Activated CD8-positive, alpha-beta T cell treated with anti-CD3 and anti-CD28 coated beads for 36 hours (primary cell): ENCODE results near the gene NHSL1. TPM values are rescaled to one million over a fixed set of nuclear protein-coding genes. Genes with fewer than 3 reads are reported as not detected.

ENCODE experiments used
- ATAC-seq: fragments of 200-7000 bp; cut with Tn5 transposase; one replicate; pipeline ENCODE4 v1.10.0; 2021; ENCODE audit warnings: mild to moderate bottlenecking, moderate library complexity
- CTCF ChIA-PET: fragments of 350-600 bp; sonication (Branson Sonifier 250); formaldehyde crosslinking; loops from one replicate; lab custom pipeline; 2021; ENCODE audit warnings: antibody characterized with exemption; lab: Charles Lee
- POLR2A ChIA-PET: fragments of 350-600 bp; sonication (Branson Sonifier 250); formaldehyde crosslinking; loops from one replicate; lab custom pipeline; 2021; ENCODE audit warnings: antibody characterized with exemption; lab: Charles Lee
- DNase-seq: peaks from one replicate; pipeline ENCODE4 v3.0.0-alpha.2; 2020
- H3K27ac Mint-ChIP-seq: one replicate; pipeline ENCODE4 v1.8.0; 2021; ENCODE audit warnings: mild to moderate bottlenecking, mixed read lengths
- H3K27me3 Mint-ChIP-seq: one replicate; pipeline ENCODE4 v1.8.0; 2021; ENCODE audit warnings: mixed read lengths
- H3K36me3 Mint-ChIP-seq: one replicate; pipeline ENCODE4 v1.8.0; 2021; ENCODE audit warnings: low read depth, mixed read lengths
- H3K4me1 Mint-ChIP-seq: one replicate; pipeline ENCODE4 v1.8.0; 2021; ENCODE audit warnings: low read depth, mixed read lengths
- H3K4me3 Mint-ChIP-seq: one replicate; pipeline ENCODE4 v1.8.0; 2021; ENCODE audit warnings: mild to moderate bottlenecking, moderate library complexity, mixed read lengths
- H3K9me3 Mint-ChIP-seq: one replicate; pipeline ENCODE4 v1.8.0; 2021; ENCODE audit warnings: mixed read lengths
- CTCF ChIP-seq: fragments of 200-600 bp; IDR thresholded peaks from one replicate; pipeline ENCODE4 v1.8.0; 2022; ENCODE audit warnings: antibody characterized with exemption, mild to moderate bottlenecking
- intact Hi-C: fragments of 100-400 bp; cut with micrococcal nuclease; formaldehyde crosslinking; loops from one replicate; pipeline ENCODE4 v1.10.0; 2022
- total RNA-seq, 2 experiments: library from RNA; stranded (reverse); gene quantifications; one replicate each; pipeline ENCODE4 v1.2.3, GENCODE V29; 2021

NHSL1 gene
- total RNA-seq, 2 experiments from 2014 or later = 0.18 to 0.49 TPM

- intact Hi-C loops = no loop called here
- ATAC-seq (no peak), DNase-seq (no peak)
- Mint-ChIP-seq H3K4me1 (peaks cover 5% of the 10 kb centered on the region), H3K9me3 (no peaks in the 10 kb centered on the region), H3K27me3 (no peaks in the 10 kb centered on the region), H3K4me3 (no peak overlapping the region), H3K36me3 (no peaks in the 10 kb centered on the region), H3K27ac (no peak overlapping the region)
- ChIA-PET CTCF (interaction anchor here (0.5 to 1.4 kb wide), 4 partner anchors 26 to 196 kb away, joined by 3 to 7 read pairs (median 5); no protein-coding TSS in a partner anchor), POLR2A (no interaction called here)
- TF ChIP-seq CTCF = no peak
Measured at GRCh38 chr6:138482816-138483215, 16.5 kb downstream of the NHSL1 start.

DNA sequence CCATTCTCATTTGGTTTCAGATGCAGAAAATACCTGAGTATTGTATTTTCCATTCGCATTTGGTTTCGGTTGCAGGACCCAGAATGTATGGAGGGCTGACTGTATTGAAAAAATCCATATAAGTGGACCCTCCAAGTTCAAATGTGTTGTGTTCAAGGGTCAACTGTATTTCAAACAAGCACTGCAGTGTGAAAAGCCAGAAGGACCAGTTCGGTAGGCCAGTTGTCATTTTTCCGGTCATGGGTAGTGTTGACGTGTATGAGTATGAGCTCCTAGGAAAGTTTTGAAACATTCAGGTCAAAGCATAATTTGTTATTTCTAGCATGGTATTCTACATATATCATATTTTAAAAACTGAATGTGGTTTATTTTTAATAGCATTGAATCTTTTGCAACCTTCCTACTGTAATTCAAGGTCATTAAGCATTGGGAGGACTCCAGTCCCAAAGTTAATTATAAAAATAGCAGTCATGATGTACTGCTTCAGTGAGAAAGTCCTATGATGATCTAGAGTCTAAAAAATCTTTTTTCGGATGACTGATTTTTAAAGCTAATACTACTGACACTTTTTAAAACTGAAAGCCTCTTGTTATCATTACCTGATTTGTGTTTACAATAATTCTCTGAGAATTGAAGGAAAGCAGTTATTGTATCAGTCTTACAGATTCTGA lies 18.9 kb downstream of the NHSL1 start:
- intact Hi-C loops = no loop called here
- no peaks in the 10 kb centered on the region for H3K27me3 Mint-ChIP-seq
- ATAC-seq (no peak), DNase-seq (no peak)
- CTCF ChIA-PET = interaction anchor here (1.7 kb wide), 1 partner anchor 13 kb away, joined by 3 read pairs; no protein-coding TSS in a partner anchor
- H3K36me3 Mint-ChIP-seq = no peaks in the 10 kb centered on the region
- H3K4me3 Mint-ChIP-seq = no peak overlapping the region
- no peaks in the 10 kb centered on the region for H3K9me3 Mint-ChIP-seq
- no peak for TF ChIP-seq CTCF
- POLR2A ChIA-PET = no interaction called here
- no peak overlapping the region for H3K27ac Mint-ChIP-seq
- H3K4me1 Mint-ChIP-seq = no peaks in the 10 kb centered on the region

DNA sequence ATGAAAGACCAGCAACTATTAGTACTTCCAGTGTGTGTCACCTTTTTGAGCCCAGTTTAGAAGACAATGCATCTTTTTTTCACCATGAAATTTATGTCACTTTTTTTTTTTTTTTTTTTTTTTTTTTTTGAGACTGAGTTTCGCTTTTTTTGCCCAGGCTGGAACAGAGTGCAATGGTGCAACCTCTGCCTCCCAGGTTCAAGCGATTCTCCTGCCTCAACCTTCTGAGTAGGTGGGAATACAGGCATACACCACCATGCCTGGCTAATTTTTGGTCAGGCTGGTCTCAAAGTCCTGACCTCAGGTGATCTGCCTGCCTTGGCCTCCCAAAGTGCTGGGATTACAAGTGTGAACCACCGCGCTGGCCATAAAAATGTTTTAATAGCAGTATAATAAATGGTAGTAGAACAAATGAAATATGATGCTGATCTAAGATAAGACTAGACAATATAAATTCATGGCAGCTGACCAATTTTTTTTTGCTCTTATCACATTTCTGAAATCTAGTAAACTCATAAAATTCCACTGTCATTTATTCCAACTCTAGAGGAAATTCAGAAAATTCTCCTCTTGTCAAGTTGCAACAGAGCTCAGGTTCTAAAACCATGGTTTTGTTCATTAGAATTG lies 21.3 kb downstream of the NHSL1 start:
- DNase-seq (no peak), ATAC-seq (no peak)
- CTCF ChIA-PET = no interaction called here
- H3K4me1 Mint-ChIP-seq = no peaks in the 10 kb centered on the region
- no peak overlapping the region for H3K4me3 Mint-ChIP-seq
- no peak overlapping the region for H3K27ac Mint-ChIP-seq
- H3K27me3 Mint-ChIP-seq = no peaks in the 10 kb centered on the region
- no peaks in the 10 kb centered on the region for H3K36me3 Mint-ChIP-seq
- H3K9me3 Mint-ChIP-seq = no peaks in the 10 kb centered on the region
- intact Hi-C loops = no loop called here
- TF ChIP-seq CTCF = no peak
- POLR2A ChIA-PET = interaction anchor here (0.6 kb wide), 1 partner anchor 299 kb away, joined by 4 read pairs; no protein-coding TSS in a partner anchor

GRCh38 chr6:138476116-138476515 lies 23.2 kb downstream of the NHSL1 start:
- intact Hi-C loops = no loop called here
- no peak for TF ChIP-seq CTCF
- H3K36me3 Mint-ChIP-seq = no peaks in the 10 kb centered on the region
- no peaks in the 10 kb centered on the region for H3K27me3 Mint-ChIP-seq
- H3K27ac Mint-ChIP-seq = no peak overlapping the region
- ATAC-seq (no peak), DNase-seq (no peak)
- ChIA-PET POLR2A (no interaction called here), CTCF (no interaction called here)
- no peaks in the 10 kb centered on the region for H3K4me1 Mint-ChIP-seq
- H3K4me3 Mint-ChIP-seq = no peak overlapping the region
- no peaks in the 10 kb centered on the region for H3K9me3 Mint-ChIP-seq

DNA sequence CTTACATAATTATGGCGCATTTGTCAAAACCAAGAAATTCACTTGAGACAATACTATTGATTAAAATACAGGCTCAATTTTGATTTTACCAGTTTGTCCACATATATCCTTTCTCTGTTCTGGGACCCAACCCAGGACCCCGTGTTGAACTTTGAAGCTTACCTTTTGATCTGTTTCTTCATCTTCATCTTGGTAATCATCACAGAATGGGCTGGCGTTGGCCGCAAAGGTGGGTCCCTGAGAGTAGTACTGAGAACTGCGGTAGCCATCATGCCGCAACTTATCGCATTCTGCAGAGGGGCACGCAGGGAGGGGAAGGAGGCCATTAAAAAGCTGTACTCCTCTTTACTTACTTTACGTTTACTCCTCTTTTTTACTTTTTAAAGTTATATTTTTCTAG lies 26.1 kb downstream of the NHSL1 start:
- Mint-ChIP-seq H3K4me1 (no peaks in the 10 kb centered on the region), H3K9me3 (no peaks in the 10 kb centered on the region), H3K27me3 (peaks cover 3% of the 10 kb centered on the region), H3K4me3 (no peak overlapping the region), H3K27ac (no peak overlapping the region), H3K36me3 (no peaks in the 10 kb centered on the region)
- ATAC-seq (no peak), DNase-seq (no peak)
- ChIA-PET POLR2A (no interaction called here), CTCF (no interaction called here)
- no peak for TF ChIP-seq CTCF
- intact Hi-C loops = no loop called here
